HUES48 (cell line): ENCODE results near the gene COG8.

Experiments
- H3K27ac ChIP-seq: one replicate; pipeline ENCODE4 v1.7.0; 2013; ENCODE audit warnings: low read depth, low read length, inconsistent platforms
- H3K27me3 ChIP-seq: 2 replicates; pipeline ENCODE4 v1.6.1; 2013; ENCODE audit warnings: mild to moderate bottlenecking, low read length; ENCODE audit not compliant: control insufficient read depth, insufficient read depth
- H3K36me3 ChIP-seq: 2 replicates; pipeline ENCODE4 v1.6.1; 2013; ENCODE audit warnings: low read length; ENCODE audit not compliant: control insufficient read depth, insufficient read depth
- H3K4me1 ChIP-seq: 2 replicates; pipeline ENCODE4 v1.6.1; 2013; ENCODE audit warnings: mild to moderate bottlenecking, low read length; ENCODE audit not compliant: control insufficient read depth, insufficient read depth
- H3K4me3 ChIP-seq: 2 replicates; pipeline ENCODE4 v1.5.1; 2013; ENCODE audit warnings: mild to moderate bottlenecking, low read depth, low read length
- H3K9ac ChIP-seq: 2 replicates; pipeline ENCODE4 v1.6.1; 2013; ENCODE audit warnings: mild to moderate bottlenecking, low read depth, low read length, moderate library complexity
- H3K9me3 ChIP-seq: 2 replicates; pipeline ENCODE4 v1.6.1; 2013; ENCODE audit warnings: low read length; ENCODE audit not compliant: control insufficient read depth, insufficient read depth

The COG8 gene

GRCh38 chr16:69346683-69347082 lies 7.3 kb upstream of the COG8 start:
- no peaks in the 10 kb centered on the region for H3K27me3 ChIP-seq
- no peak overlapping the region for H3K9ac ChIP-seq
- H3K36me3 ChIP-seq, result peaks cover 26% of the 10 kb centered on the region
- H3K4me3 ChIP-seq, result no peak overlapping the region
- no peaks in the 10 kb centered on the region for H3K9me3 ChIP-seq
- no peaks in the 10 kb centered on the region for H3K4me1 ChIP-seq
- H3K27ac ChIP-seq, result no peak overlapping the region

GRCh38 chr16:69345923-69346322 lies 6.6 kb upstream of the COG8 start:
- Histone ChIP-seq H3K36me3 (peaks cover 33% of the 10 kb centered on the region), H3K27me3 (no peaks in the 10 kb centered on the region), H3K9me3 (no peaks in the 10 kb centered on the region), H3K27ac (no peak overlapping the region), H3K4me1 (no peaks in the 10 kb centered on the region), H3K4me3 (no peak overlapping the region), H3K9ac (no peak overlapping the region)

GRCh38 chr16:69344171-69344570 lies 4.8 kb upstream of the COG8 start:
- Histone ChIP-seq H3K9me3 (no peaks in the 10 kb centered on the region), H3K36me3 (peaks cover 36% of the 10 kb centered on the region)

GRCh38 chr16:69340095-69340644 lies 806 bp upstream of the COG8 start:
- Histone ChIP-seq H3K9ac (peak overlapping the region; percentile 92), H3K27ac (peak overlapping the region; percentile 91), H3K36me3 (peaks cover 56% of the 10 kb centered on the region), H3K27me3 (no peaks in the 10 kb centered on the region), H3K4me1 (0 out of 2 replicates have a peak, but pooled peaks cover 3% of the 10 kb centered on the region), H3K9me3 (no peaks in the 10 kb centered on the region), H3K4me3 (peak overlapping the region; percentile 90)

More at GRCh38 chr16:69344171-69344570, 4.8 kb upstream of the COG8 start:
- Histone ChIP-seq H3K27me3 (no peaks in the 10 kb centered on the region), H3K9ac (no peak overlapping the region), H3K27ac (no peak overlapping the region), H3K4me1 (0 out of 2 replicates have a peak, but pooled peaks cover 3% of the 10 kb centered on the region), H3K4me3 (no peak overlapping the region)

GRCh38 chr16:69338557-69339288 lies 641 bp downstream of the COG8 start:
- H3K27ac ChIP-seq, result peak overlapping the region; percentile 91
- peak overlapping the region; percentile 92 for H3K9ac ChIP-seq
- H3K36me3 ChIP-seq, result peaks cover 65% of the 10 kb centered on the region
- no peaks in the 10 kb centered on the region for H3K9me3 ChIP-seq
- H3K27me3 ChIP-seq, result no peaks in the 10 kb centered on the region
- 0 out of 2 replicates have a peak, but pooled peaks cover 3% of the 10 kb centered on the region for H3K4me1 ChIP-seq
- peak overlapping the region; percentile 90 for H3K4me3 ChIP-seq

GRCh38 chr16:69334696-69335095 lies 4.7 kb downstream of the COG8 start:
- Histone ChIP-seq H3K36me3 (peaks cover 55% of the 10 kb centered on the region), H3K9ac (no peak overlapping the region), H3K27me3 (no peaks in the 10 kb centered on the region), H3K4me1 (no peaks in the 10 kb centered on the region), H3K4me3 (no peak overlapping the region), H3K9me3 (no peaks in the 10 kb centered on the region), H3K27ac (no peak overlapping the region)

GRCh38 chr16:69330286-69331109 lies 8.9 kb downstream of the COG8 start, which contains the start of gene PDF:
Gene PDF, minus strand, starts transcription at chr16:69330588. Its CDS starts 18 bp downstream, at chr16:69330570.
- H3K27me3 ChIP-seq, result no peaks in the 10 kb centered on the region
- H3K27ac ChIP-seq, result peak within 1 kb of the TSS; percentile 96
- H3K9ac ChIP-seq, result peak within 1 kb of the TSS; percentile 96
- peaks cover 12% of the 10 kb centered on the region for H3K4me1 ChIP-seq
- H3K4me3 ChIP-seq, result peak within 1 kb of the TSS; percentile 88
- peaks cover 70% of the 10 kb centered on the region for H3K36me3 ChIP-seq
- H3K9me3 ChIP-seq, result no peaks in the 10 kb centered on the region

- peak overlapping the region; percentile 88 for H3K4me3 ChIP-seq
- H3K27me3 ChIP-seq, result no peaks in the 10 kb centered on the region
- H3K27ac ChIP-seq, result peak overlapping the region; percentile 96
- H3K9ac ChIP-seq, result peak overlapping the region; percentile 96
- H3K4me1 ChIP-seq, result peaks cover 12% of the 10 kb centered on the region
- H3K9me3 ChIP-seq, result no peaks in the 10 kb centered on the region
- peaks cover 68% of the 10 kb centered on the region for H3K36me3 ChIP-seq
Observed at GRCh38 chr16:69329369-69330285, 9.7 kb downstream of the COG8 start.

- Histone ChIP-seq H3K27ac (no peak overlapping the region), H3K9me3 (no peaks in the 10 kb centered on the region), H3K4me3 (peak overlapping the region; percentile 88), H3K4me1 (peaks cover 12% of the 10 kb centered on the region), H3K9ac (peak overlapping the region; percentile 96), H3K36me3 (peaks cover 68% of the 10 kb centered on the region), H3K27me3 (no peaks in the 10 kb centered on the region)
Observed at GRCh38 chr16:69328854-69329316, 10.5 kb downstream of the COG8 start.
